OCI-M2 (cell line): ENCODE results near the gene GSKIP.
"Not testable (repeated sequence)": the region's sequence is repeated elsewhere in the genome, so short reads cannot be mapped to it uniquely, and the experiment has no call there.

Source experiments
- DNase-seq: peaks from one replicate; lab custom pipeline; 2025; ENCODE audit not compliant: unreplicated experiment; lab: John Stamatoyannopoulos, UW

Gene GSKIP, protein sequence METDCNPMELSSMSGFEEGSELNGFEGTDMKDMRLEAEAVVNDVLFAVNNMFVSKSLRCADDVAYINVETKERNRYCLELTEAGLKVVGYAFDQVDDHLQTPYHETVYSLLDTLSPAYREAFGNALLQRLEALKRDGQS

DNA sequence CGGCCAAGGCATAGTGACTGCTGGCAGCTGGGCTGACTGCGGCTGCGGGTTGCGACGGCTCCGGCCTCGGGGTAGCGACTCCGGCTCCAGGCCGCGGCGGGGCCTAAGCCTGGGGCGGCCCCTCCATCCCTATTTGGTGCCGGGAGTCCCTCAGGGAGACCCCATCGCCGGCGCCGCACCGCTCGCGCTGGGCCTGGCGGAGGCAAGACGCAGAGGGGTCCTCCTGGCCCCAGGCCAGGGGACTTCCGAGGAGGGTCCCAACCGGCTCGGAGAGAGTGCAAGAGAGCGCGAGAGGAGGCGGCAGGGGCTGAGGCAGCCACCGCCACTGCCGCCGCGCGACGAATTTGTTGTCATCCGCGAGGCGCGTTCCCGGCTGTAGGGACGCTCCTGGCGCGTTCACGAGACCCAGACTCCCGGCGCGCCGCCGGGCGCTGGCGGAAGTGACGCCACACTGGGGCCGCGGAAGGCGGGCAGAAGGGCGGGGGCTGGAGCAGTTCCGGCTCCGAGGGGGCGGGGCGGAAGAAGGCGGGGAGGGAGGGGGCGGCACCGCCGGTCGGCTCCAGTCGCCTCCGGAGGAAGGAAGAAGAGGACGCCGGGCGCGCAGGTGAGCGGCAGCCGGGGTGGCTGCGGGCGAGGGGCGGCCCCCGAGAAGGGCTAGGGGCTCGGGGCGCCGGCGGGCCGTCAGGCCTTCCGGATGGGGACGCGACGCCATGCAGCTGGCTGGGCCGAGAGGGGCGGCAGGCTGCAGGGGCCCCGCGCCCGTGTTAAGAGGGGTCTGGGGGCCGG, at the start of gene GSKIP, which contains the start of gene ATG2B:
TSS of gene GSKIP (plus strand) at position 562 of the 786 bp plus-strand sequence. CDS start 18,722 bp downstream, outside the sequence.
TSS of gene ATG2B (minus strand) at position 377 of the 786 bp plus-strand sequence. CDS start at position 12, 365 bp downstream.
- DNase-seq = peak; percentile 73

DNA sequence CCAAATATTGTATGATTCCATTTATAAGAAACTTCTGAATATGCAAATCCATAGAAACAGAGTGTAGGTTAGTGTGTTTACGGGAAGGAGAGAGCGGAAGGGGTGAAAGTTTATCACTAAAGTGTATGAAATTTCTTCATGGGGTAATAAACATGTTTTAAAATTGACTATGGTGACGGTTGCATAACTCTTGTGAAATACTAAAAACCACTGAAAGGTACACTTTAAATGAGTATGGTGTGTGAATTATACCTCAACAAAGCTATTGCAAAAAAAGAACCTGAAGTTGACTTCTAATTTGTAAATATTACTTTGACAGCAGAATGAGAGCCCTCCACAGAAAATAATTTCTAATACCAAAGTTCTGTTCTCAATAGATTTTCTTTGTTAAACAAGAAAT, 47.2 kb upstream of the GSKIP start:
- no peak for DNase-seq

DNA sequence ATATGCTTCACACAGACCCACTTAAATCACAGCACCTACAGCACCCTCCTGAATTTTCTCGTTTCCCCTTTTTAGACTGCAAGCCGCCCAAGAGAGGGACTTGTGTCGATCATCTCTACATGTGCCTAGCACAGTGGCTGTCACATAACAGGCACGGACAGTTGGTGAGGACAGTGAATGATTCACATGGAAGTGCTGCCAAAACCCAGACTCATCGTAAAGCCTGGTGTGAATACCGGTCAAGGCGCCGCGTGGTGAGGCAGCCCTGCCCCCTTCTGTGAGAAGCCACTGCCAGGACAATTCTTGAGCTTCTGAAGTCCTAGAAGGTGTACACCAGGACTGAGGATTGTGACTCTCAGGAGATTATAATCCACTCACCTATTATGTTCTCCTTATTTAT, 44.5 kb upstream of the GSKIP start:
- DNase-seq = no peak

DNA sequence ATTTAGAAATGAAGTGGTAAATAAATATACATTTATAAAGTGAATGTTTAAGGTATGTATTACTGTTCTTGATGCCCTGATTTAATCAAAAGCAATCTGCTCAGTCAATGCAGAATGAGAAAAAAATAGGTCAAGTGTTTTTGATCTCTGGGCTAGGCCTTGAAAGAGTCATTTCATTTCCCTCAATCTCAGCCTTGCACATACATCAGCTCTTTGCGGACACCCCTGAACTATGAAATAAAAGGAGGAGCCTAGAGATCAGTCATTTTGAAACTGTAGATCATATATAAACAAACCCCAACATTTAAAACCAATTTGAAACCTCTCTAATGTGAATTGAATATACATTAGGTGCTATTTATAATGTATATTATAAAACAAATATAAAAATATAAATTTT, 42.7 kb upstream of the GSKIP start:
- DNase-seq = no peak

DNA sequence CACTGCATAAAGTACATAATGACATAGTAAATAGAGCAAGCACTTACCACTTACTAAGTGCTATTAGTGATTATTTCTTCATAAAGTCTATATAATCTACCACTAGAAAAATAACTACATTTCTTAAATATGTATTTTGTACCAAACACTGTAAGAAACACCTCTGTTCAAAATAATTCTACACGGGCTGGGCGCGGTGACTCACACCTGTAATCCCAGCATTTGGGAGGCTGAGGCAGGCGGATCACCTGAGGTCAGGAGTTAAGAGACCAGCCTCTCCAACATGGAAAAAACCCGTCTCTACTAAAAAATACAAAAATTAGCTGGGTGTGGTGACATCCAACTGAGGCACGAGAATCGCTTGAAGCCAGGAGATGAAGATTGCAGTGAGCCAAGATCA, 39.1 kb upstream of the GSKIP start:
- no peak for DNase-seq

DNA sequence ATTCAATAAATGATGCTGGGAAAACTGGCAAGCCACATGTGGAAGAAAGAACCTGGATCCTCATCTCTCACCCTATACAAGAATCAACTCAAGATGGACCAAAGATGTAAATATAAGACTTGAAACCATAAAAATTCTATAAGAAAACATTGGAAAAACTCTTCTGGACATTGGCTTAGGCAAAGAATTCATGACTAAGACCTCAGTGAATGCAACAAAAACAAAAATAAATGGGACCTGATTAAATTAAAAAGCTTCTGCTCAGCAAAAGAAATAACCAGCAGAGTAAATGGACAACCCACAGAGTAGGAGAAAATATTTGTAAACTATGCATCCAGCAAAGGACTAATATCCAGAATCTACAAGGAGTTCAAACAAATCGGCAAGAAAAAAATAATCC, 24.8 kb upstream of the GSKIP start:
- DNase-seq = no peak

DNA sequence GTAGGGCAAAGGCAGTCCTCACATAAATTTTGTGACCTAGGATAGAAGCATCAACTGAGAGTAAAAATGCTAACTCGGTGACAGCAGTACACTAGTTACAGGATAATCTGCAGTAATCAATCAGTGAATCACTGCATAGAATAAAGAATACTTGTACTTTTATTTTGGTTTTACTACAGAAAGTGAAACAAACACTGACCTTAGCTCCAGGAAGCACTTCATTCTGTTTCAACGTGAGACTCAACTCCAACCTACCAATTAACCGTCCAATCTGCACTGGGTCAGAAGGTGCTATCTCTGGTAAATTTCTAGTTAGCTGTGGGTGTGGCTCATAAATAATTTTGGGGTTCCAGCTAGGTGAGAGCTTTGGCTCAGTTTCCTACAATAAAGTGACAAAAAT, 22.0 kb upstream of the GSKIP start:
- DNase-seq = no peak

DNA sequence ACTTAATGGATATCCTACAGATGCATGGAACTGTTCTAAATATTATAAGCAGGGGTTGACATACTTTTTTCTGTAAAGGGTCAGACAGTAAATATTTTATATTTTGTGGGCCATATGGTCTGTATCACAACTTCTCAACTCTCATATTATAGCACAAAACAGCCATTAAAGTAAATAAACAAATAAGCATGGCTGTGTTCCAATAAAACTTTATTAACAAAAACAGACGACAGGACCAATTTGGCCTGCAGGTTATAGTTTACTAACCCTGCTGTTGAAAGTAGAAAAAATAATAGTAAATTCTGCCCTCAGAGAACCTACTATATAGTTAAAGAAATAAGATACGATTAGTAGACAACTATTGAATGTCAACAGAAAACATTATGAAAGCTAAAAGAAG, 17.7 kb upstream of the GSKIP start:
- DNase-seq = no peak

DNA sequence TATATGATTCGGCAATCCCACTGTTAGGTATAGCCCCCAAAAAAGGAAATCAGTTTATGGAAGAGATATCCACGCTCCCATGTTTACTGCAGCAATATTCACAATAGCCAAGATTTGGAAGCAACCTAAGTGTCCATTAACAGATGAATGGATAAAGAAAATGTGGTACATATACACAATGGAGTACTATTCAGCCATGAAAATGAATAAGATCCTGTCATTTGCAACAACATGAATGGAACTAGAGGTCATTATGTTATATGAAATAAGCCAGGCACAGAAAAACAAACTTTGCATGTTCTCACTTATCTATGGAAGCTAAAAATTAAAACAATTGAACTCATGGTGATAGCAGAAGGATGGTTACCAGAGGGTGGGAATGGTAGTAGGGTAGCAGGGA, 15.4 kb upstream of the GSKIP start:
- DNase-seq = not testable (repeated sequence)

DNA sequence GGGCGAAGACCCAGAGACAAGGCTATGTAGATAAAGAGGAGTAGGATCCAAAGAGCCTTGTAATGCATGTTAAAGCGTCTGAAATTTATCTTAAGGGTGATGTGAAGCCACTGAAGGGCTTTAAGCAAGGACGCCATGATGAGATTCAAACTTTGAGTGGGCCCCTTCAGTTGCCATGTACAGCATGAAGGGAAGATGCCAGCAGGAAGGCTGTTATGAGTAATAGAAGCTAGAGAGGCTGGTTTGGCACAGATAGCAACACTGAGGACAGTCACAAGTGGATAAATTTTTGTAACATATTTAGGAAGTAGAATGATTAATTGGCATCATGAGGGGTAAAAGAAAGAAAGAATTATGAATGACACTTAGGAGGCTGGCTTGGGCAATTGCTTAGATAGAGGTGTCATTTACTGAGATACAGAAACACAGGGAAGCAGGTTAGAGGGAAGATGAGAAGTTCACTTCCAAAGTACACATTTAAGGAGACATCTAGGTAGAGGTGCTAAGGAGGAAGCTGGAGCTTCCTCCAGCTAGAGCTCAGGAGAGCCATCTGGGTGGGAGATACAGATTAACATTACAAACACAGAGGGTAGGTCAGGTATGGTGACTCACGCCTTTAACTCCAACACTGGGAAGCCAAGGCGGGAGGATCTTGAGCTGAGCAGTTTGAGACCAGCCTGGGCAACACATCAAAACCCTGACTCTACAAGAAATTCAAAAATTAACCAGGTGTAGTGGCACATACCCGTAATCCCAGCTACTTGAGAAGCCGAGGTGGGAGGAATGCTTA, 13.8 kb upstream of the GSKIP start:
- DNase-seq = no peak

DNA sequence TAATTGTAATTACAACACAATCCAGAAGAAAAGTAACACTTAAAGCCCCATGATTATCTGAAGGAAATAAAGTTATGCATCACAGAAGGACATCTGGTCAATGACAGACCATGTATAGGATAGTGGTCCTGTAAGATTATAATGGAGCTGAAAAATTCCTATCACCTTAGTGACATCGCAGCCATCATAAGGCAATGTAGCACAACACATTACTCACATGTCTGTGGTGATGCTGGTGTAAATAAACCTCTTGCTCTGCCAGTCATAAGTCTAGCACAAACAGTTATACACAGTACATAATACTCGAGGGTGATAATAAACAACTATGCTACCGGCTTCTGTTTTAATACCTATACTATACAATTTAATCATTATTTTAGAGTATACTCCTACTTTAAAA, 11.3 kb upstream of the GSKIP start:
- no peak for DNase-seq

DNA sequence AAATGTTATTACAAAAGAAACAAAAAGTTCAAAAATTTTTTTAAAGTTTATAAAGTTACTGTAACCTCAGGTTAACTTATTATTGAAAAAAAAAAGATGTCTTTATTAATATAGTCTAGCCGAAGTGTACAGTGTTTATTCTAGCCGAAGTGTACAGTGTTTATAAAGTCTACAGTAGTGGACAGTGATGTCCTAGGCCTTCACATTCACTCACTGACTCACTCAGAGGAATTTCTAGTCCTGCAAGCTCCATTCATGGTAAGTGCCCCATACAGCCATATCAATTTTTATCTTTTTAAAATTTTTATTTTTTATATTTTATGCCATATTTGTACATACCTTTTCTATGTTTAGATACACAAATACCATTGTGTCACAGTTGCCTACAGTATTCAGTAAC, 10.6 kb upstream of the GSKIP start:
- no peak for DNase-seq

DNA sequence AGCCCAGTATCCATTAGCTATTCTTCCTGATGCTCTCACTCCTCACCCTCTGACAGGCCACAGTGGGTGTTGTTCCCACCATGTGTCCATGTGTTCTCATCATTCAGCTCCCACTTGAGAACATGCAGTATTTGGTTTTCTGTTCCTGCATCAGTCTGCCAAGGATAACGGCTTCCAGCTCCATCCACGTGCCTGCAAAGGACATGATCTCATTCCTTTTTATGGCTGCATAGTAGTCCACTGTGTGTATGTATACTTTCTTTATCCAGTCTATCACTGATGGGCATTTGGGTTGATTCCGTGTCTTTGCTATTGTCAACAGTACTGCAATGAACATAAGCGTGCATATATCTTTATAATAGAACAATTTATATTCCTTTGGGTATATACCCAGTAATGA, 9.1 kb upstream of the GSKIP start:
- no peak for DNase-seq

DNA sequence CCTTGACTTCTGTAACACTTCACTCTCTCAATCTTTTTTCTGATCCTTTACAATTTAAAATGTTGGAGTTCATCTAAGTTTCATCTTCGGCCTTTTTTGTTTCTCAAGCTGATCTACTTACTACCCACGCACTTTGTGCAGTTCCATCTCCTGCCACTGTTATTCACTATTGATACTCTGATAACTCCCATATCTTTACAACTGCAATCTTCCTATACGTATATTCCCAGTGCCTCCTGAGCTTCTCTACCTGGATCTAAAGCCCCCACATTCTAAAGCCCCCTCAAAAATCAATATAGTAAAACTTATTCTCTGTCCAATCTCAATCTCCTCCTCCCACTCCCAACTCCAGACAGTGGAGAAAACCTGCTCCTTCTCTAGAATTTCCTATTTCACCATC, 6.1 kb upstream of the GSKIP start:
- DNase-seq = no peak

DNA sequence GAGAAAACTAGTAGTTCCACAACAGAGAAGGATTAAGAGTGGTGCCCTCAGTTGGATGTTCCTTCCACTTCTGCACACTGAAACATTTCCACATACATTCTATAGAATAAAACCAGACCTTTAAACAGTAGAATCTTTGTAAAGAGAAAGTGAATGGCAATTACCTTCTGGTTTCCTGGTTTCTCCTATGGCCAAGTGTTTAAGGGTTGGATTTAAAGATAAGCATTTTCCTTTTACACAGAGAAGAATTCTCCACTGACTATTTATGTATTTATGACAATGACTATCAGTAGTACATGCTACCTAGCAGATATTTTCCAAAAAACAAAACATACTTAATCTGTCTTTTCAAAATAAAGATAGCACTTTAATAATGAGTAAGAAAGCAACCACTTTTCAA, 3.4 kb upstream of the GSKIP start:
- DNase-seq = no peak

DNA sequence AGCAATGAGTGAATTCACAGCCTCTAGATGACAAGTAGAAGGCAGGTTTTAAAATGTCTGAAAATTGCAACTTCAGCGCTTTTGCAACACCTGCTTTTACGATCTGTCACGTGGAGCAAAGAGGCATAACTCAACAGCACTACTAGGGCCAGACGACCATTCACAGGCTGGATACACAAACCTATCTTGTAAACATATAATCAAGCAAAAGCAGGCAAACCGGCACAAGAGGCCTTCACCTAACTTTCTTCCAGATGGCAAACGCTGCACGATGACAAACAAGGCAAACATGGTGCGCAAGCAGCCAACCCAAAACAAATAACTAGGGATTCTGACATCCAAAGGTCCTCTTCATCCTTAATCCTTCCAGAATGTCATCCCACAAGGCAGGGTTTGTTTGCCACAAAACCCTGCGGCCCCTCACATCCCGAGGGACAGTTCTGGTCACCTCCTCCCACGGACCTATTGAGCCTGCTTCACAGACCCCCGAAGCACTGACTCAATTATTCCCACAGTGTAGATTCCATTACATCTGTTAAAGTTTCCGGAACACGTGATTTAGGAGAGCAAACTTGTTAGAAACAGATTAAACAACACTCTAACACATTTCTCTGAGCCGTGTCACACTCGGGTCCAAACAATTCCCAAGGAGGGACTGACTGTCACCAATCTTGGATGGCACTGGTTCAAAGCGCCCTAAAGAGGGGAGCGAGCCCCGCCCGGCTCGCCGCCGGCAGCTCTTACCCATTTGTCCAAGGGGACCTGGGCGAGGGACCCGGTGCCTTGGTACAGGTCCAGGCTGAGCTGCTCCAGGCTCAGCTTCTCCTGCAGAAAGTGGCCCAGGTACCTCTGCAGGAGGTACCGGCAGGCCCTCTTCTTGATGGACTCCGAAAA, 1.0 kb upstream of the GSKIP start:
- DNase-seq = no peak

DNA sequence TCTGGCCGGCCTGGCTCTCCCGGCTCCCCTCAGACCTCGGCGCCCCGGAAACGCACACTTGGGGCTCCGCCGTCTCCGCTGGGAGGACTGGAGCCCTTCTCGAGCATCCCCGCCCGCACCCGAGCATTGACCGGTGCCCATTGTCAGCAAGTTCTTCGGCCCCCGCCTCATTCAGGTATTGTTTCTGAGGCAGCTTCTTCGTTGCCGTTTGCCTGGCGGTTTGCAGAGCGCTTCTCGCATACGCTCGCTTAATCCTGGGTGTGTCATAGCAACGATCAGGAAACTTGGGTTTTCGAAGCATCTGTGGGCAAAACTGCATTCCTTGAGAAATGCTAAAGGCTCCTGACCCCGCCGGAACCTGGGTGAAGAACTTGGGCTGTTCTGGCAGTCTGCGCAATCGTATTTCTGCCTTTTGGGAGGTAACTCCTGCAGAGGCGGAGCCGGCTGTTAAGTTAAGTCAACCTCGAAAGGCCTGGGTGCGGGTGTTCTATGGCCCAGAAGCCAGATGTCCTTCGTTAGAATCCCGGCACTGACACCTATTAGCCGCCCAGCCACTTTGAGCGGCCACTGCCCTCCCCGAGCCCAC, 518 bp downstream of the GSKIP start:
- no peak for DNase-seq

DNA sequence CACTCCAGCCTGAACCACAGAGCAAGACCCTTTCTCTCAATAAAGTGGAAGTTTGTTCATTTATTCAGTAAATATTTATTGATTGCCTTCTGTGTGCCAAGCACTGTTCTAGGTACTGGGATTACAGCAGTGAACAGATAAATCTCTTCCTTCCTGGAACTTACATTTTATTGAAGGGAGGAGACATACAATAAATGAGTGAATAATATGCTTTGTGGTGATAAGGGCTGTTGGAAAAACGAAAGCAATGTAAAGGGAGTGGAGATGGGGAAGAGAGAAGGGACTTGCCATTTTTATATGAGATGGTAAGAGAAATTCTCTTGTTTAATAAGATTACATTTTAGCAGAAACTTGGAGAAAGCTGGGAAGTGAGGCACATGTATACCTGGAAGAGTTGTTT, 1.6 kb downstream of the GSKIP start:
- no peak for DNase-seq

DNA sequence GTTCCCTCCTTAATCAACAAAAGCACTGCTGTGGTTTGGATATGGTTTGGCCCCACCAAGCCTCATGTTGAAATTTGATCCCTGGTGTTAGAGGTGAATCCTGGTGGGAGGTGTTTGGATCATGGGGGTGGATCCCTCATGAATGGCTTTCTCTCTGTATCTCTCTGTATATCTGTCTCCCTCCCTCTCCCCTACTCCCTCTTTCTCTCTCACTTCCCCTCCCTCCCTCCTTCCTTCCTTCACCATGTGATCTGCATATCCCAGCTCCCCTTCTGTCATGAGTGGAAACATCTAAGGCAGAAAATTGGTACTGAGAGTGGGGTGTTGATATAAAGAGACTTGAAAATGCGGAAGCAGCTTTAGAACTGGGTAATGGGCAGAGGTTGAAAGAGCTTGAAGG, 5.2 kb downstream of the GSKIP start:
- no peak for DNase-seq

DNA sequence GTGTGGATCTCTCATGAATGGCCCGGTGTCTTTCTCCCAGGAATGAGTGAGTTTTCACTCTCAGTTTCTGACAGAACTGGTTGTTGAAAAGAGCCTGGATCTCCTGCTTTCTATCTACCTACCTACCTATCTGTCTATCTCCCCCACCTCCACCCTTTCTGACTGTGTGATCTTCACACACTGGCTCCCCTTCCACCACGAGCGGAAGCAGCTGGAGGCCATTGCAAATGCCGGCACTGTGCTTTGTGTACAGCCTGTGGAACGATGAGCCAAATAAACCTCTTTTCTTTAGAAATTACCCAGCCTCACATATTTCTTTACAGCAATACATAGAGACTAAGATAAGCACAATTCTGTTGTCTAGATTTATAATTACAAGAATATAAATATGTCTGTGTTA, 7.2 kb downstream of the GSKIP start:
- no peak for DNase-seq

DNA sequence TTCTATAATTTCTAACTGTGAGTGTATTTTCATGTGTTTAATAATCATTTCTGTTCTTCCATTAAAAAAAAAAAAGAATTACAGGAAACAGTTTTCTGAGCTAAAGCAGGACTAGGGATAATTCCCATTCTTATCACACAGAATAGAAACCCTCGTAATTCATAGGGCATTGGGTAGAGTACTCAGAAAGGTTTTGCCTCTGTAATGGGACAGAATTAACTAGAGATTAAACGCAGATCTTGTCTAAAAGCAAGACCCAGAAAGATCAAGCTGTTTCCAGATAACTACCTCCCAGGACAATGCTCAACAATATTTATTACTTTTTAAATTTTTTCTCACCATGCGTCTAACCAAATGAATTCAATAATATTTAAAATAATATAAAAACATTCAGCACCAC, 10.2 kb downstream of the GSKIP start:
- no peak for DNase-seq
